SK-N-MC (cell line): Measurements from ENCODE around the gene IQCE.

Source experiments
- EZH2 ChIP-seq: fragments of 200-600 bp; sonication (generic); IDR thresholded peaks from one replicate; pipeline ENCODE4 v1.6.1; 2017; ENCODE audit warnings: antibody characterized with exemption
- FOXP2 ChIP-seq: optimal IDR thresholded peaks from 2 replicates; pipeline ENCODE3; 2011; ENCODE audit warnings: mild to moderate bottlenecking, moderate library complexity; ENCODE audit not compliant: insufficient read depth; ENCODE audit errors: extremely low read length, control extremely low read depth
- POLR2AphosphoS5 ChIP-seq: IDR thresholded peaks from 2 replicates; pipeline ENCODE4 v1.6.1; 2012; ENCODE audit warnings: mild to moderate bottlenecking, low read depth, low read length, borderline replicate concordance

DNA sequence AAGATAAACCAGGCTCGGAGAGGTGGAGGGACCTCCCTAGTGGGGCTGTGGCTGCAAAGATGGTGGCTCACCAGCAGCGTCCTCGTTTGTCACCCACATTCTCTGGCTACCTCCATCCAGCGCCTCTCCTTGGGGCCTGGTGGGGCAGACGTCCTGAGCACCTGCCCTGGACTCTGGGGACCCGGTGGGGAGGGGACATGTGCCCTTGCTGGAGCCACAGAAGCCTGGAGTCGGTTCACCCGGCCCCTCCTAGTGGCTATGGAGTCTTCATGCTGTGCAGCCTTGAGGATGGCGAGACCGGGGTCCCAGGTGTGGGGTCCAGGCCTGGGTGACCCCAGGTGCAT lies 87.5 kb downstream of the IQCE start:
- TF ChIP-seq EZH2: no peak
- TF ChIP-seq POLR2AphosphoS5: no peak
- no peak for TF ChIP-seq FOXP2
